Stimulated activated CD4-positive, alpha-beta T cell treated with anti-CD3 and anti-CD28 coated beads, TNF-alpha, amount 100 ng/mL, for 48 hours (primary cell): Measurements from ENCODE around the gene CDH4.
"Not testable (repeated sequence)": the region's sequence is repeated elsewhere in the genome, so short reads cannot be mapped to it uniquely, and the experiment has no call there.

Experiments used
- DNase-seq, 3 donors: peaks; one replicate each; pipeline ENCODE4 v3.0.0-alpha.2; 2020; ENCODE audit warnings: low read depth in 3 of 3

The CDH4 gene

DNA sequence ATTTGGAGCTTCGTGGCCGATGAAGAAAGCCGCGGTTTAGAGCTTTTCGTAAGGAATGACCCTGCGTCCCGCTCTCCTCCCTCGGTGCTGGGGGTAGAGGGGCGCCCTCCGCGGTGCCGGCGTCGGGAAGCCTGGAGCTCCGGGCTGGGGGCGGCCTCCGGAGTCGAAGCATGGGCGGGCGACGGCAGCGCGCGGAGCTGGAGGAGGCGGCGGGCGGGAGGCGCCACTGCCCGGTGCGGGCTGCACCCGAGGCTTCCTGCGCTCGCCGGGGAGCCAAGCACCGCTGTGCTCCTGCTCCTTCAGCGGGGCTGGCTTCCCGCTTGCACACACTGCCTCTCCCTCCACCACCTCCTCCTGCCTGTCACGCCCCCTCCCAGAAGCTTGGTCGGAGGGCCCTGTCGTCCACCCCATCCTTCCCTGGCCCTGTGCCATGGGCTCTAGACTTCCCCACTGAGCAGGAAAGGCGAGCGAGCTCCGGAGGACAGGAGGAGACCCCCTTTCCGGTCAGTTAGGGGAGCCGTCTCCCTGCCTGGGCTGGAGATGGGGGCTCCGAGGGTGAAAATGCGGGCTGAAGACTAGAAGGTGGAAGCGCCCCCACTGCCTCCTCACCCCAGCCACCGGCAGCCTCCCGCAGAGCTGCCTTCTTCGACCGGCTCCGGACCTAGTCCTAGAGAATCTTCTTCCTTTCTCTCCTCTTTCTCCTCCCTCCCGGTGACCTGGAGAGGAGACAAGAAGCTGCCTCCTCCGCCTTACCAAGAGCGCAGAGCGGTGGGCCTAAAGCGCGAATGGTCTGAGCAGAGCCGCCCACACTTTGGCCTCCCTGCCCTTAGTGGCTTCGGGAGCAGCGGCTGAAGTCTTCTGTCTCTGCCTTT lies 1.8 kb downstream of the CDH4 start:
- no peak for DNase-seq

GRCh38 chr20:61254881-61255626 lies 3.0 kb downstream of the CDH4 start:
- no peak for DNase-seq

DNA sequence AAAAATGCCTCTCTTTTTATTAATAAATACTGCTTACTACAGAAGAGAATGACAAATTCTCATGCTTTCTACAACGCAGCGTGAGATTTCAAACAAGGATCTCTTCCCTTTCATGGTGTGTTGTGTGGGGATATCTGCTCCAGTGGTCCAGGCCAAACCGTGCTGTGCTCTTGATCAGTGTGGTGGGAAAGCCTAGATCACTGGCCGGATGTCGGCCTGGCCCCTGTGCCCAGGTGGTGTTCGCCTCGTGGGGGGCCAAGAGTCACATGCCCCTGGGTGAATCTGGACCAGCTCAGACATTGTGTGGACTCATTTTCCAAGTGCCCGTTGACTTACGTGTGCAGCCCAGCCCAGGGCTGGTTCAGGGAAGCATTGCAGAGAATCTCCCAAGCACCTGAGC lies 4.3 kb downstream of the CDH4 start:
- DNase-seq: no peak

DNA sequence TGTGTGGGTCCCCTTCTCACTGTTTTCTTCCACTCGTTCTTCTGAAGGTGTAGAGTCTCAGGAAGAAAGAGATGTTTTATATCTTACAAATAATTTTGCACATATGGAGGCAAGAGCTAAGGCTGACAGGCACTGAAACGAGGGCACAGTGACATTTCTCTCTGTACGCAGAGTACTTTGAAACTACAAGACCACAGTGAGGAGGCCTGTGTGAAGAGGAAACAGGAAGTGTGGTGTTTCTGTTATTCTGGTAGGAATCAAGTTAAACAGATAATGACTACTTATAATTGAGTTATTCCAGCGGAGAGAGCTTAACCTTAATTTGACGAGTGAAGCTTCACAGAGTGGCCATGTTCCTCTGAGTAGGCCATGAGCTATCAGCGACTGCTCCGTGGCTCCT lies 4.8 kb downstream of the CDH4 start:
- no peak for DNase-seq

DNA sequence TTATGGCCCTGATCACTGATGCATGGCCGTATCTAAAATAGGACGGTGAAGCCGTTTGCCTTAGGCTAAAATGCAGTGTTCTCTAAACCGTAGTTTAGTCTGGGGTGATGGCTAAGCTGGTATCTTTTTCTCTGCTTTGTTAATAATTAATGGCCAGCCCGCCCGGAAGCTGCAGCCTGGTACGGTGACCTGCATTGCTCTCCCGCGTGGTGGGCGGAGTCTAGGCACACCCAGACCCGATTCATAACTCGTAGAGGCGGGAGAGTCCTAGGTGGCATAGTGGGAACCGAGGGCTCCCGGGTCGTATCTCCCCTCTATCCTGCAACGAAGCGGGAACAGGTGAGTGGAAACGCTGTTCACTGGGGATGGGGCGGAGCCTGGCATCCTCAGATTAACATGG lies 5.5 kb downstream of the CDH4 start:
- no peak for DNase-seq

DNA sequence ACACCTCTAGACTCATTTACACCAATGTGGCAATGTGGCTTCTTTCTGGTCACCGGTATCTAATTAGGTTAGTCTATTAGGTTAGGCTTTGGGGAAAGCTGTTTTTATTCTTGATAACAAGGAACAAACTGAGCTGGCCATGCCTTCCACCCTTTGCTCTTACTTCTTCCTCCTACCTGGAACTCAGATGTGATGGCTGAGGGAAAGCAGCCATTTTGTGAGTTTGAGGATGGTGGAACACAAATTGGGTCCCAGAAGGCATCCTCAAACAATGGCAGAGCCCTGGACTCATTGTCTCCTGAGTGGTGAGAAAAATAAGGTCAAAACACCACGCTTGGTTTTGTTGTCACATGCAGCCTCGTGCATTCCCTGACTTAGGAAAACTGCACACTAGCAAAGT lies 7.7 kb downstream of the CDH4 start:
- DNase-seq: no peak

- DNase-seq: no peak
These were observed 8.8 kb downstream of the CDH4 start for GRCh38 chr20:61260905-61261304.

- DNase-seq: no peak
These were observed 10.0 kb downstream of the CDH4 start for GRCh38 chr20:61262036-61262435.

- no peak for DNase-seq
These were observed 10.5 kb downstream of the CDH4 start for GRCh38 chr20:61262514-61262913.

DNA sequence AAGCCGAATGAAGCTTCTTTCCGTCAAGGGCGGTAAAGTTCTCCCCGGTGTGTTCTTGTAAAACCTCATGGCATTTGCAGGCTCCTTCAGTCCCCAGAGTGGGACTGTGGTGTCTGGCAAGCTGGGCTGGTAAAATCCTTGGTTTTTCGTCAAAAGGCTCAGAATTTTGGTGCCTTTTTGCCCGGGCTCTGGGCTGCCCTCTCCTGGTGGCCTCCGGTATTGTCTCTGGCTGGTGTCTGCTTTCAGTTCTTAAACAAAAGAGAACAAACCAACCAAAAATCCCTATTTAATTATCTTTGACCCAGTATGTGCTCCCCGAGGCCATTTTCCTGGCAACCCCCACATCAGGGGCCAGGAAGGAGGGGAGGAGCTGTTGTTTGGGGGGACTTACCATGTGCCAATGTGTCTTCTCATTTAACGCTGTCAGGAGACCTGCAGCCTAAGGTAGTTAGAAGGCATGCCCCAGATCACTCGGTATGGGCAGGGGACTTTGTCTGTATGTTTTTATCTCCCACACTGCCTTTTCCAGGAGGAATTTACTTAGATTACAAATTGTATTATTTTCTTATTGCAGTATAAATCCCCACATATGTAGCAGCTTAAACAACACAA lies 11.1 kb downstream of the CDH4 start:
- peak; percentile 1 to 33 (median 9) for DNase-seq

DNA sequence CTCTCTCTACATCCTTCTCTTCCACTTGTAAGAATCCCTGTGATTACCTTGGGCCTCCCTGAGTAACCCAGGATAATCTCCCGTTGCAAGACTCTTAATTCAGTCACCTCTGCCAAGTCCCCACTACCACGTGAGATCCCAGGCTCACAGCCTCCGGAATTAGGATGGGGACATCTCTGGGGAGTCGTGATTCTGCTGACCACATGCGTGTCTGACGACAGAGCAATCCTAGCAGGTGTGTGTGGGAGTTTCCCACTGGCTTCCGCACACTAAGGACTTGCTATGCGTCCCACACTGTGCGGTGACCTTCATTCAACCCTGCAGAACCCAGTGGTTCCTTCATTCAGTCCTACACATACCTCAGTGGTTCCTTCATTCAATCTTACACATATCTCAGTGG lies 11.9 kb downstream of the CDH4 start:
- no peak for DNase-seq

- no peak for DNase-seq
These were observed 15.2 kb downstream of the CDH4 start for GRCh38 chr20:61267241-61267640.

- no peak for DNase-seq
These were observed 16.0 kb downstream of the CDH4 start for GRCh38 chr20:61268024-61268423.

GRCh38 chr20:61271312-61272231 lies 19.5 kb downstream of the CDH4 start:
- no peak for DNase-seq

DNA sequence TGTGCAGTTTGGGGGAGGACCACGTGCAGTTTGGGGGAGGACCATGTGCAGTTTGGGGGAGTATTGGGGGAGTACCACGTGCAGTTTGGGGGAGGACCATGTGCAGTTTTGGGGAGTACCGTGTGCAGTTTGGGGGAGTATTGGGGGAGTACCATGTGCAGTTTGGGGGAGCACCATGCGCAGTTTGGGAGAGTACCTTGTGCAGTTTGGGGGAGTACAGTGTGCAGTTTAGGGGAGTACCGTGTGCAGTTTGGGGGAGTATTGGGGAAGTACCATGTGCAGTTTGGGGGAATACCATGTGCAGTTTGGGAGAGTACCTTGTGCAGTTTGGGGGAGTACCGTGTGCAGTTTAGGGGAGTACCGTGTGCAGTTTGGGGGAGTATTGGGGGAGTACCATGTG lies 21.0 kb downstream of the CDH4 start:
- not testable (repeated sequence) for DNase-seq

DNA sequence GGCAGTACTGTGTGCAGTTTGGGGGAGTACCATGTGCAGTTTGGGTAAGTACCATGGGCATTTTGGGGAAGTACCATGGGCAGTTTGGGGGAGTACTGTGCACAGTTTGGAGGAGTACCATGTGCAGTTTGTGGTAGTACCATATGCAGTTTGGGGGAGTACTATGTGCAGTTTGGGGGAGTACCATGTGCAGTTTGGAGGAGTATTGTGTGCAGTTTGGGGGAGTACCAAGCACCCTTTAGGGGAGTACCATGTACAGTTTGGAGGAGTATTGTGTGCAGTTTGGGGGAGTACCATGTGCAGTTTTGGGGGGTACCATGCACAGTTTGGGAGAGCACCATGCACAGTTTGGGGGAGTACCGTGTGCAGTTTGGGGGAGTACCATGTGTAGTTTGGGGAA lies 21.6 kb downstream of the CDH4 start:
- not testable (repeated sequence) for DNase-seq

DNA sequence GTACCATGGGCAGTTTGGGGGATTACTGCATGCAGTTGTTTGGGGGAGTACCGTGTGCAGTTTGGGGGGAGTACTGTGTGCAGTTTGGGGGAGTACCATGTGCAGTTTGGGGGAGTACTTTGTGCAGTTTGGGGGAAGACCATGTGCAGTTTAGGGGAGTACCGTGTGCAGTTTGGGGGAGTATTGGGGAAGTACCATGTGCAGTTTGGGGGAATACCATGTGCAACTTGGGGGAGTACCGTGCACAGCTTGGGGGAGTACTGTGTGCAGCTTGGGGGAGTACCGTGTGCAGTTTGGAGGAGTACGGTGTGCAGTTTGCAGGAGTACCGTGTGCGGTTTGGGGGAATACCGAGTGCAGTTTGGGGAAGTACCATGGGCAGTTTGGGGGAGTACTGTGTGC lies 22.3 kb downstream of the CDH4 start:
- DNase-seq: no peak

GRCh38 chr20:61278296-61278695 lies 26.2 kb downstream of the CDH4 start:
- no peak for DNase-seq

DNA sequence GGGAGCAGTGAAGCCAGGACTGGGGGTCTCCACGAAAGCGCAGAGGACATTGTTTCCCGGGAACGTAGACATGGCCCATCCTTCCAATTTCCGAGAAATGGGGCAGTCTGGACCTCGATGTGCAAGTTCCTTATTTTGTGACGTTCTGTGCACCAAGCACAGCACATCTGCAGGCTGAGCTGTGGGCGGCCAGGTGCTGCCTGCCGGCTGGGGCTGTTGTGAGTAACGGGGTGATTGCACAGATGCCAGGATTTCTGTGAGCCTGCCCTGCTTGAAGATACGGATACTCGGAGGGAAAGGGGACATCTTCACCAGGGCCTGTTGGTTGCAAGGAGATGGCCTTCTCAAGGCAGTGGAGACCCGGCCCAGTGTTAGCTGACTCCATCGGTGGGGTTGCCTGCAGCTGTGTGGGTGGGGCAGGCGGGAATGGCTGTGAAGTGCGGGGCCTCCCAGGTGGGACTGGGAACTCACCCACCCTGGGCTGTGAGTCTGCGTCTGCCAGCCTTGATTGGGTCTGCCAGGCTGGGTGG lies 27.6 kb downstream of the CDH4 start:
- DNase-seq: no peak

DNA sequence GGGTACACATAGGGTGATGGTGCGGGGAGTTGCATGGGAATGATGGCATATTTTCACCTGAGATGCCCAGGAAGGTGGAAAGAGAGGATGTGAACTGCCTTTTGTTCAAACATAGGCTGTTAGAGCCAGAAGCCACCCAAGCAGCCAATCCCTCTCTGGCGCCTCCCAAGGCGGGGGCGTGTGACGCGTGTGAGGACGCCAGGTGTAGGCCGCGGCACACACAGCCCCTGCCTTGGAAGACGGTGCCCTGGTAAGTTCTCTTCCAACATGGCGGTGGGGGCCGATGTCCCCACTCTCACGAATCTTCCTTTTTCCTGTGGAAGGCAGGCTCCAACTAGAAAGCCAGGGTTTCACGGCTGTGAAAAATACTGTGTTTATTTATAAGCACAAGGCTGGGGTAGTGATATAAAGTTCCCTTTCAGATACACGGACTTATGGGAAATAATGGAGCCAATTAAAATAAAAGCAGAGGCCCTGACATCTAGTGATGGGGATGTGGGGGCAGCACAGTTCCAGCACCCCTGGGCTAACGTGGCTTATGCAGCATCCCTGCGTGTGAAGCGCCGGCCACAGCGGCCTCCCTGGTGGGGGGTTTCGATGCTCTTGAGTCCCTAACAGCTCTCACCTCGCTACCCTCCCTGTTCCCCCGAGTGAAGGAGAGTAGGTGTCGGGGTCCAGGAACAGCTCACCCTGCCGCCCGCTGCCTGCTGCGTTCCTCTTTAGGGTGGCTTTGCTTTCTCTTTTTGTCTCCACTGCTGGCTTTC lies 28.3 kb downstream of the CDH4 start:
- DNase-seq: no peak
